NCI-H2227 treated with DMSO at 0.1 percent for 48 hours (cell line): ENCODE data around the gene NLK.

Experiments
- DNase-seq: peaks from one replicate; lab custom pipeline; 2025; lab: John Stamatoyannopoulos, UW

The NLK gene

DNA sequence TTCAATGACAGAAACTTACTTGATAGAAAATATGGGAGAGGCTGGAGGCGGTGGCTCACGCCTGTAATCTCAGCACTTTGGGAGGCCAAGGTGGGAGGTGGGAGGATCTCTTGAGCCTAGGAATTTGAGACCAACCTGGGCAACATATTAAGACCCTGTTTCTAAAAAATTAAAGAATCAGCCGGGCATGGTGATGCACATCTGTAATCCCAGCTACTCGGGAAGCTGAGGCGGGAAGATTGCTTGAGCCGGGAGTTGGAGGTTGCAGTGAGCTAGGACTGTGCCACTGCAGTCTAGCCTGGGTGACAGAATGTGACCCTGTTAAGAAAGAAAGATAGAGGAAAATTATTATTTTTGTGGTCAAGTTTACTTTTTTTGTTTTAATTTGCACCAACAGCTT, 2.1 kb upstream of the NLK start:
- DNase-seq, result no peak

DNA sequence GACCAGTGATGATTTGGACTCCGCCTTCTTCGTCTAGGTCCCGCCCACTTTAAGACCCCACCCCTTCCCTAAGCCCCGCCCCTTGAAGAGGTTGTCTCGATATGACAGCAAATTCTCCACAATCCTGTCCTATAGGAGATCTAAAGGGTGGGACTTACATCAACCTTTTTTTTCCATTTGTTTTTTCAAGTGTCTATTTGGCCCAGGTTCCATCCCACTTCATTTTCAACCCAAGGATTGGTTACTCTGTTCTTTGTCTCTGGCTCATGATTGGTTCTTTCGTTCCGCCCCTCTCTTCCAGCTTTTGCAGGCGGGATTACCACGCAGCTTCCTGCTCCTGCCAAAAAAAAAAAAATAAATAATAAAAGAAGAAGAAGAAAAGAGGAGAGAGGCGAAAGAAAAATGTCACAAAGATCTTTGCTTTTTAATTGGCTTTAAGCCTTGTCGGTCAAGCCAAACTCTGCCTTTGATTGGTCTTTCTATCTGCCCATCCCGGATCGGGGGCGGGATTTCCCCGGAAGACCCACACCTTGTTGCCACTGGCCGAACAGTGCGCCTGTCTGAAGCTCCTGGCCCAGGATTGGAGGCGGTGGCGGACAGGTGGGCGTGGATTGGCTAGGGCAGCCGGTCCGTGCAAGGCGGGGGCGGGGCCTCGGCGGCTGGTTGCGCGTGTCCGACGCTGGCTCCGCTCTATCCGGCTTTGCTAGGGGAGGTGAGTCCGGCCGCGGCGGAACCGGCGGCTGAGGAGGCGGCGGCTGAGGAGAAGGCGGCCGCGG, 1.2 kb upstream of the NLK start:
- peak; percentile 99 for DNase-seq

GRCh38 chr17:28041844-28042656, 427 bp upstream of the NLK start:
- DNase-seq, result no peak

GRCh38 chr17:28042721-28043291, 329 bp downstream of the NLK start:
- no peak for DNase-seq

DNA sequence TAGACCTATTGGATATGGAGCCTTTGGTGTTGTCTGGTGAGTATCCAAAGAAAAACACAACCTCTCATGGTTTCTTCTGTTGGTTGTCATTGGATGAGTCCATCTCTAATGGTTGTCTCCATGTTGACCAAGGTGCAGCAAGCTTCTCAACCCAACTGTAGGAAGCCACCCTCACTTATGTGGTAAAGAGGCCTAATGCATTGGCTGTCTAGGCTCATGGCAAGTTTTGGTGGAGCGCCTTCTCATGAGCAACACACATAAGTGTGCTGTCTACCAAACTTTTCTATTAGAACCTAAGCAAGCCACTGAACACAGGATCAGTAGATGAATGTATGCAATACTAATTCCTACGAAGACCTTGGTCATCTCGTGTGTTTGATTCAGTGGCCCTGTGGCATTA, 819 bp downstream of the NLK start:
- DNase-seq, result no peak

- no peak for DNase-seq
Measured at GRCh38 chr17:28043741-28044140, 1.3 kb downstream of the NLK start.

DNA sequence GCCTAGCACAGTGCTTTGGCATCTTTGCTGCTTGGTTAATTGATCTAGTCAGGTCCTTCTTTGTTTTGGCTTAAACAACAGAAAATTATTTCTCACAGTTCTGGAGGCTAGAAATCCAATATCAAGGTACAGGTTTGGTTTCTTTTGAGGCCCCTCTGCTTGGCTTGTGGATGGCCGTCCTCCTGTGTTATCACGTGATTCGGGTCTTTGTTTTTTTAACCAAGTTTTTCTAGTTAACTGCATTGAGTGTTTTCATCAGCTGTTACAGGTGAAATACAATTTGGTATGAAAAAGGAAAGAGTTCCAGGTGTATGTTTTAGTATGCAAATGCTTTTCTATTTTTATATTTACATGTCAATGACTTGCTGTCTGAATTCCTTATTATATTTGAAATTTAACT, 2.8 kb downstream of the NLK start:
- DNase-seq, result no peak

DNA sequence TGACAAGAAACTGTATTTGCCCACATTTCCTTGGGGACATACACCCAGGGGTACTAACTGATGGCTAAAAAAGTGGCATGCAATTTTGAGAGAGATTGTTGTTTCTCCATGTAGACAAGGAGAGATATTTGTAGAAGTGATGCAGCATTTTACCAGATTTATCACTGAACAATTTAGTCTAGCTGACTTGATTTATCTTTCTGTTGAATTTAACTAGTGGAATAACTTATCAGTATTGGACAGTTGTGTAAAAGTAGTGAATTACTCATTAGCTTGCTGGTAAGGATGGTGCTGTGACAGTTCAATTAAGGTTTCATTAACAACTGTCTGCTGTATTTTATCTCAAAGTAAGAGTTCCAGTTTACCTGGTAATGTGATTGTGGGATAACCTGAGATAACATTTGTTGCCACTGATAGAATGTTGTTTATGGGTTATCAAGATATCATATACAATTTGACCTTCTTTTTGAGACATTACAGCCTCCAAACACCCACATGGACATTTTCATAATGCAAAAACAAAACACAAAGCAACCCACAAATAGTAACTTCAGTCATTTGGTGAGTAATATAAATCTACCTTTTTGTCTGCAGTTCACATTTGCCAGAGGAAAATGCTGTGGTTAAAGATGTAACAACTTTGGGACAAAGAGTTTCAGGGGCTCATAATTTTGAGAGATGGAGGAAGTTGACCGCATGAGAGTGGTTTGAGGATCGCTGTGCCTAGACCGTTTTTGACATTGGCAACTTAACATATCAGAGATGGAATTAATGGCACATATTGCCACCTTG, 3.8 kb downstream of the NLK start:
- DNase-seq, result no peak

DNA sequence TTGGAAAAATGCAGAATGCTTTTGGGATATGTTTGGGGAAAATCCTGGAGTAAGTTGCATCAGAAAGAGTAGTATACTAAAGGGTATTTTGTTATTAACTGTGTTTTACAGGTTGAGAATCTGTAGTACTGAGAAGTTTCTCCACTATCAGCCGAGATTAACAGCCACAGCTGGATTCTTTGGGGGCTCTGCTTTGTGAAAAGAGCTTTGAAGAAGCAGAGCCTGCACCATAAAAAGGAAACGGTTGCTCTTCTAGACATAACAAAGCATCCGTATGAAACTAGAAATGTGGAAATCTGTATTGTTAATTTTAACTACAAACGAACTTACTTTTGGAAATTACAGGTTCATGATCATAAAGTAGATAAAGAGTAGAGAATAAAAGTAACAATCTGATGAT, 5.3 kb downstream of the NLK start:
- no peak for DNase-seq

DNA sequence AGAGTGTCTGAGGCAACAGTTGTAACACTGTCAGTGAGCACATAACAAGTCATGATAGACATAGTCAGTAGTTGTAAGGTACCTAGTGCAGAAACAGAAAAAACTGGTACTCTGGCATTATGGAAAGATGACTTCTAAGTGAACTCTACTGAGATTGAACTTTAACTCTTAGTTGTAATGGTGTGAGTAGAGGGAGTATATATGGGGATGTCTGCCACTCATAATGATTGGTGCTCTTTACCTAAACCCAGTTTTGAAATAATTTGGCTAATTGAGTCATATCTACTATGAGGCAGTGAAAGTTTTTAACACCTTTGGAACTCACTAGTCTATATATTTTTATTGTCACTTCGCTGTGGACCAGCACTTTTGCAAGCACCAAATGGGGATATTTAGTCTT, 6.6 kb downstream of the NLK start:
- no peak for DNase-seq

GRCh38 chr17:28053044-28053670, 10.7 kb downstream of the NLK start:
- DNase-seq, result no peak

GRCh38 chr17:28053725-28054124, 11.2 kb downstream of the NLK start:
- DNase-seq, result no peak

DNA sequence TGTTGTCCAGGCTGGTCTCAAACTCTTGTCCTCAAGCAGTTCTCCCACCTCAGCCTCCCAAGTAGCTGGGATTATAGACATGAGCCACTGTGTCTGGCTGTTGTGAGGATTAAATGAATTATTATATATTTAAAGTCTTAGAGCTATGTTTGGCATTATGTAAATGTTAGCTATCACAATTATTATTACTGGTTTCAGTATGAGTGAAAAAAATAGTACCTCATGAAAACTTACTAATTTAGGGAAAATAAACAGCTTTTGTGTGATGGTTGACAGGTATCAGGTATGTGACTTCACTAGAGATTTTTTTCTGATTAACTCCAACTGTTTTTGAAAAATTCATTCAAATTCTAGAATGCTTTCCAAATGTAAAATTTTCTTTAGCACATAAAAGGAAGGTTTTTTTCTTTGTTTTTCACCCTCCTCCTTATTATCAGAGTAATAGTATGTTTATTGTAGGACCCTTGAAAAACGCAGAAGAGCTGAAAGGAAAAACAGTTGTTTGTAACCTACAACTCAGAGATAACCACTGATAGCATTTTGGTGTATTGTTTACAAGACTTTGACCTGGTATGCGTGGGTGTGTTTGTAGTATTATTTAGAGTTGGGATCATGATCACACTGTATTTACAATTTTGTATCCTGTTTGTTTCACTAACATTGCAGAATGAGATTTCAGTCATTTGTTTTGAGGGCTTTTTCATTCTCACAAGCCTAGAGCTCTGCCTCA, 13.2 kb downstream of the NLK start:
- no peak for DNase-seq

GRCh38 chr17:28056276-28056620, 13.8 kb downstream of the NLK start:
- DNase-seq, result no peak

GRCh38 chr17:28057731-28058246, 15.3 kb downstream of the NLK start:
- no peak for DNase-seq

DNA sequence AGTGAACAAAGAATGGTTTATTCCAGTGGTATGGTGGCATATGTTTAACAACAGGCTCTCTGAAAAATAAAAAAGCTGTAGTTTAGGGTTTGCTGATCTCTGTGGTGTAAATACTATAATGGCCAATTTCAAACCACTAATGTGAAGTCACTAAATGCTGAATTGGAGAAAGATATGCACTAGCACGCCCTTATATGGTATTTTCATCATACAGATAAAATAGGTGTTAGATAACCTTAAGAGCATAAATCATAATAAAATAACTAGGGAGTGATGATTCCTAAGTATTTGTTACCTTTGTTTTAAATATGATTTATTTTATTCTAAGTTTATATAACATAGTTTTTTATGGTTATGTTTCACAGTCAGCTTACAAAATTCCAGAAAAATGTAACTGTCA, 17.2 kb downstream of the NLK start:
- DNase-seq, result no peak

DNA sequence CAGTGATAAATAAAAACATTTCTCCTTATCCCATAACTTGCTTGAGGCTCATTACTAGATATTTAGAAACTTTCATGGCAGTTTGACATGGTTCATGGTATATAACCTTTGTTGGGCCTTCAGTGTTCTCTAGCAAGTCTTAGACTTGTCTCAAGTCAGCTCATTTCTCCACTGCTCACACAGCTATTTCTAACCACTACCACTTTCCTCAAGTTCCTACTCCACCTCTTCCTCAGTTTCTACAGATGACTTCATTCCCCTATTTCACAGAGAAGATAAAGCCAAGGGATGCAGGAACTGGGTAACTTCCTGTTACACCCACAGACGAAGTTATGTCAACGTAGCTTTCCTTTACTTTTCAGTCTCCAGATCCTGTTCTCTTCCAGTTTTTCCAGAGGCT, 23.2 kb downstream of the NLK start:
- DNase-seq, result no peak

- DNase-seq, result no peak
Measured at GRCh38 chr17:28069061-28069460, 26.6 kb downstream of the NLK start.

DNA sequence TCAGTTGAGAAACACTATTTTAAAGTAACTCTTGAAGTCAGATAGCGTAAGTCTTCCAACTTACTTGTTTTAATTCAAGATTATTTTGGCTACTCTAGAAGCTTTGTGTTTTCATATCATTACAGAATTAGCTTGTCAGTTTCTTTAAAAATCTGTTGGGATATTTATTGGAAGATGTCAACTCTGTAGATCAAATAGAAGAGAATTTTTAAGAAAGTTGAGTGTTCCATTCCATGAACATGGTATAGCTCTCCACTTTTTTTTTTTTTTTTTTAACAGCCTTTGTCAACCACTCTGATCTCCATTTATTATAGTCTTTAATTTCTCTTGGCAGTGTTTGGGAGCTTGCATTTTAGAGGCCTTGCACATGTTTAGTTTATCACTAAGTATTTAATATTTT, 28.7 kb downstream of the NLK start:
- DNase-seq, result no peak

DNA sequence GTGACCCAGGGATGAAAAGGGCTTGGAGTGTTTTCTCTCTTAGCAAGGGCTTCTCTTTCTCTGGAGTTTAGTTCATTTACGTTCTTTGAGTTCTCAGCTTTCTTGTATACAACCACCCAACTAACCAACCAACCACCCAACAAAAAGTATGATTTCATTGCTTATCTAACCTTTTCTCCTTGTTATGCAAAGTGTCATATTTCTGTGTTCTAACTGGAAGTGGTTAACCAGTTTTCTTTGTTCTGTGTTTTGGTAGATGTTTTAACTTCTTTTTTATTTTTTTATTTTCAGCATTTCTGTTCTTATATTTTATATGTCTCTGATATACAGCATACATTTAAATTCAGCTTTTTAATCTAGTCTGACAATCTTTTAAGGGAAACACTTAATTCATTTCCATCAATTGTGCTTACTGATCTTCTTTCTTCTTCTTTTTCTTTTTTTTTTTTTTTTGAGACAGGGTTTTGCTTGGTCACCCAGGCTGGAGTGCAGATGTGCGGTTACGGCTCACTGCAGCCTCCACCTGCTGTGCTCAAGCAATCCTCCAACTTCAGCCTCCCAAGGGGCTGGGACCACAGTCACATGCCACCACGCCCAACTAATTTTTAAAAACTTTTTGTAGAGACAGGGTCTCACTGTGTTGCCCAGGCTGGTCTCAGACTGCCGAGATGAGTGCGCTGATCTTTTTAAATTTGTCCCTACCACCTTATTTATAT, 29.6 kb downstream of the NLK start:
- DNase-seq, result no peak
